Smooth muscle cell (in vitro differentiated cells): Measurements from ENCODE around the gene MYOZ2. TPM values are rescaled to one million over a fixed set of nuclear protein-coding genes. Genes with fewer than 3 reads are reported as not detected.

Experiments used
- DNase-seq: peaks from one replicate; lab custom pipeline; 2025; ENCODE audit not compliant: unreplicated experiment; lab: John Stamatoyannopoulos, UW
- H2AFZ ChIP-seq: fragments of 200-600 bp; sonication (generic); 2 replicates; pipeline ENCODE4 v1.6.0; 2016; ENCODE audit warnings: antibody characterized with exemption, low read depth, mild to moderate bottlenecking
- H3F3A ChIP-seq: fragments of 200-600 bp; sonication (generic); 2 replicates; pipeline ENCODE4 v1.6.0; 2017; ENCODE audit warnings: antibody characterized with exemption, low read depth
- H3K27ac ChIP-seq: fragments of 200-600 bp; sonication (generic); 2 replicates; pipeline ENCODE4 v1.5.1; 2016; ENCODE audit warnings: low read depth, mild to moderate bottlenecking
- H3K27me3 ChIP-seq: fragments of 200-600 bp; sonication (generic); 2 replicates; pipeline ENCODE4 v1.6.1; 2016; ENCODE audit warnings: low read depth, mild to moderate bottlenecking
- H3K36me3 ChIP-seq: fragments of 200-600 bp; sonication (generic); 2 replicates; pipeline ENCODE4 v1.5.1; 2016; ENCODE audit warnings: low read depth
- H3K4me1 ChIP-seq: fragments of 200-600 bp; sonication (generic); 2 replicates; pipeline ENCODE4 v1.5.1; 2016; ENCODE audit warnings: low read depth
- H3K4me2 ChIP-seq: fragments of 200-600 bp; sonication (generic); 2 replicates; pipeline ENCODE4 v1.6.0; 2016; ENCODE audit warnings: mild to moderate bottlenecking
- H3K4me3 ChIP-seq: fragments of 200-600 bp; sonication (generic); 2 replicates; pipeline ENCODE4 v1.5.1; 2016; ENCODE audit warnings: mild to moderate bottlenecking
- H3K79me2 ChIP-seq: fragments of 200-600 bp; sonication (generic); 2 replicates; pipeline ENCODE4 v1.6.0; 2016; ENCODE audit warnings: low read depth, mild to moderate bottlenecking
- H3K9ac ChIP-seq: fragments of 200-600 bp; sonication (generic); 2 replicates; pipeline ENCODE4 v1.6.0; 2016; ENCODE audit warnings: low read depth
- H3K9me3 ChIP-seq: fragments of 200-600 bp; sonication (generic); replicated peaks from 2 replicates; pipeline ENCODE4 v1.5.1; 2016; ENCODE audit warnings: low read depth
- H4K20me1 ChIP-seq: fragments of 200-600 bp; sonication (generic); 2 replicates; pipeline ENCODE4 v1.6.0; 2016; ENCODE audit warnings: low read depth
- WGBS: methylation state at CpG from one replicate; pipeline ENCODE4 v1.1.7; 2016; ENCODE audit warnings: low lambda C conversion rate; 5-methylcytosine and 5-hydroxymethylcytosine counted together
- polyA plus RNA-seq: library from polyadenylated mRNA; unstranded; fragments of >200 nt; fragmentation: Nextera tagmentation; extraction: Ambion mirVana; gene quantifications from 2 replicates; pipeline ENCODE4 v1.2.1, GENCODE V29; 2016
- total RNA-seq: library from RNA; depleted of rRNA; stranded (reverse); fragments of >200 nt; gene quantifications from 2 replicates; pipeline ENCODE4 v1.2.3, GENCODE V29; 2014
- TF ChIP-seq, protein P1 (sequence below): fragments of 200-600 bp; sonication (generic); IDR thresholded peaks from 2 replicates; pipeline ENCODE4 v1.5.1; 2017; ENCODE audit warnings: borderline replicate concordance, mild to moderate bottlenecking, antibody characterized with exemption; ENCODE audit not compliant: insufficient read depth, poor library complexity, severe bottlenecking

Gene MYOZ2
- total and polyA plus RNA-seq, 2 experiments from 2014 or later = not detected

DNA sequence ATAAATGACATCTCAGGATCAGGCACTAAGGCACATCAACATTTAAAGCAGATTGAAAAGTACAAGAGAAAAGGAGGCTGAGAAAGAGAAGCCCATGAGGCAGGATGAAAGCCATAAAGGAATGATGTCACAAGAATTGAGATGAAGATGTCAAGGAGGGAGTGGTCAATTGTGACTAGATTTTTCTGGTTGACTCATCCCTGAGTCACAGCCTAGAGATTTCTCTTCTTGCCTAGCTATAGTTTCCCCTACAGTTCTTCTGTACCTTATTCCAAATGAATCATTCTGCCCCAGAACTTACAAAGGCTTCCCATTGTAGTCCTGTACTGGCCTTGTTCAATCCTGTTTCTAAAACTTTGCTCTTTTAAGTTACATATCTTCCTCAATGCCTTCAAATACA lies 73.4 kb downstream of the MYOZ2 start:
- Histone ChIP-seq H2AFZ (no peak overlapping the region), H3K79me2 (peaks cover 5% of the 10 kb centered on the region), H3K36me3 (no peaks in the 10 kb centered on the region), H4K20me1 (no peaks in the 10 kb centered on the region), H3K27ac (peak overlapping the region; percentile 93), H3K9me3 (no peaks in the 10 kb centered on the region), H3K9ac (peak overlapping the region; percentile 62), H3K4me3 (no peak overlapping the region), H3K27me3 (no peaks in the 10 kb centered on the region), H3K4me1 (peaks cover 4% of the 10 kb centered on the region), H3K4me2 (no peak overlapping the region), H3F3A (no peaks in the 10 kb centered on the region)
- DNase-seq = no peak
- TF ChIP-seq, protein P1, sequence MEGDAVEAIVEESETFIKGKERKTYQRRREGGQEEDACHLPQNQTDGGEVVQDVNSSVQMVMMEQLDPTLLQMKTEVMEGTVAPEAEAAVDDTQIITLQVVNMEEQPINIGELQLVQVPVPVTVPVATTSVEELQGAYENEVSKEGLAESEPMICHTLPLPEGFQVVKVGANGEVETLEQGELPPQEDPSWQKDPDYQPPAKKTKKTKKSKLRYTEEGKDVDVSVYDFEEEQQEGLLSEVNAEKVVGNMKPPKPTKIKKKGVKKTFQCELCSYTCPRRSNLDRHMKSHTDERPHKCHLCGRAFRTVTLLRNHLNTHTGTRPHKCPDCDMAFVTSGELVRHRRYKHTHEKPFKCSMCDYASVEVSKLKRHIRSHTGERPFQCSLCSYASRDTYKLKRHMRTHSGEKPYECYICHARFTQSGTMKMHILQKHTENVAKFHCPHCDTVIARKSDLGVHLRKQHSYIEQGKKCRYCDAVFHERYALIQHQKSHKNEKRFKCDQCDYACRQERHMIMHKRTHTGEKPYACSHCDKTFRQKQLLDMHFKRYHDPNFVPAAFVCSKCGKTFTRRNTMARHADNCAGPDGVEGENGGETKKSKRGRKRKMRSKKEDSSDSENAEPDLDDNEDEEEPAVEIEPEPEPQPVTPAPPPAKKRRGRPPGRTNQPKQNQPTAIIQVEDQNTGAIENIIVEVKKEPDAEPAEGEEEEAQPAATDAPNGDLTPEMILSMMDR = no peak

DNA sequence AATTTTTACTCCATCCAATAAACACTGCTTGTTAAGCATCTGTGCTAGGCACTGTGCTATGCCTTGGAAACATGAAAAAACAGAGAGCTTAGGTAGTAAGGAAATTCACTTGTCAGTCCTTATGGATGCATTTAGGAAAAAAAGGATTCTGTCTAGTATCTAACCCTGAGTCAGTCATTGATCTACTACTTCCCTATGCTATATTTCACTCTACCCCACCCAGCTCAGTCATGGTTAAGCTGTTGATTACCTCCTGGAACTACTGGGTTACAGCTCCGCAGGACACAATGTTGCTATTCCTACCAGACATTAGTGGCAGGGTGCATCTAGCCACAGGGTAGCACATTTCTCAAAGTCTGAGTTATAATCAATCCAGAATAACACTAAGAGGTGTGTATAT lies 74.0 kb downstream of the MYOZ2 start:
- Histone ChIP-seq H3K9me3 (no peaks in the 10 kb centered on the region), H3K4me2 (no peak overlapping the region), H3K27me3 (no peaks in the 10 kb centered on the region), H3K4me3 (no peak overlapping the region), H3K9ac (peak overlapping the region; percentile 62), H4K20me1 (no peaks in the 10 kb centered on the region), H3F3A (no peaks in the 10 kb centered on the region), H2AFZ (no peak overlapping the region), H3K27ac (peak overlapping the region; percentile 93), H3K4me1 (peaks cover 6% of the 10 kb centered on the region), H3K36me3 (no peaks in the 10 kb centered on the region), H3K79me2 (peaks cover 10% of the 10 kb centered on the region)
- TF ChIP-seq, protein P1 = no peak
- no peak for DNase-seq
- WGBS = 86% methylated on average over 1 of the region's 1 CpG

DNA sequence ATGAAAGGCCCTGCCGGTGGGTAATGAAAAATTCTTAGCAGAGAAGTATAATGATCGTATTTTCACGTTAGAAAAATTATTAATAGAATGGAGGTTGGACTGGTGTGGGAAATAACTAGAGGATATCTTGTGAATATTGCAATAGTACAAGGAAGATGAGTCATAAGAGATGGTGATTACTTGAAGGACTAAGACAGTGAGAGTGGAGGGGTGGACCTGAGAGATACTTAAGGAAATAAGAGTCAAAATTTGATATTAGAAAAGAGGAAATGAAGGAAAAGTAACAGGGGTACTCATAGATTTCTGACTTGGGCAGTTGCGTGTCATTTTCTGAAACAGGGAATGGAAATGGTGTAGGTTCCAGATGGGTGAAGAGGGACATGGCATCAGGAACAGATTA lies 75.1 kb downstream of the MYOZ2 start:
- Histone ChIP-seq H3K4me3 (peak overlapping the region; percentile 73), H3K79me2 (peaks cover 21% of the 10 kb centered on the region), H4K20me1 (no peaks in the 10 kb centered on the region), H3K4me2 (peak overlapping the region; percentile 89), H3F3A (no peaks in the 10 kb centered on the region), H2AFZ (no peak overlapping the region), H3K27ac (no peak overlapping the region), H3K4me1 (peaks cover 6% of the 10 kb centered on the region), H3K9ac (no peak overlapping the region), H3K27me3 (no peaks in the 10 kb centered on the region), H3K9me3 (no peaks in the 10 kb centered on the region), H3K36me3 (no peaks in the 10 kb centered on the region)
- no peak for DNase-seq
- TF ChIP-seq, protein P1 = no peak
- WGBS = 91% methylated on average over 4 of the region's 4 CpGs

- peak overlapping the region; percentile 89 for H3K4me2 ChIP-seq
- peak overlapping the region; percentile 93 for H2AFZ ChIP-seq
- peak overlapping the region; percentile 73 for H3K4me3 ChIP-seq
- peak overlapping the region; percentile 86 for H3K27ac ChIP-seq
- H3K9ac ChIP-seq = peak overlapping the region; percentile 91
- H3K36me3 ChIP-seq = no peaks in the 10 kb centered on the region
- no peaks in the 10 kb centered on the region for H3F3A ChIP-seq
- WGBS = 2% methylated on average over 12 of the region's 12 CpGs
- peaks cover 6% of the 10 kb centered on the region for H3K4me1 ChIP-seq
- H3K79me2 ChIP-seq = peaks cover 30% of the 10 kb centered on the region
- H4K20me1 ChIP-seq = no peaks in the 10 kb centered on the region
- DNase-seq = no peak
- no peaks in the 10 kb centered on the region for H3K27me3 ChIP-seq
- TF ChIP-seq, protein P1 = no peak
- H3K9me3 ChIP-seq = no peaks in the 10 kb centered on the region
These were observed 76.2 kb downstream of the MYOZ2 start for GRCh38 chr4:119211867-119212233.
